OCI-LY1 (cell line): Measurements from ENCODE around the gene RHOT1.

Source experiments
- EZH2 ChIP-seq: fragments of 200-600 bp; sonication (generic), shearing (Covaris generic); IDR thresholded peaks from 2 replicates; pipeline ENCODE4 v1.8.0; 2017; ENCODE audit warnings: borderline replicate concordance, mixed run types, mild to moderate bottlenecking, antibody characterized with exemption, low read length, moderate library complexity, mixed read lengths
- TF ChIP-seq, protein P1 (sequence below): fragments of 200-600 bp; sonication (generic), shearing (Covaris generic); IDR thresholded peaks from 2 replicates; pipeline ENCODE4 v1.5.1; 2017; ENCODE audit warnings: mild to moderate bottlenecking, antibody characterized with exemption, low read length, moderate library complexity, mixed read lengths

DNA sequence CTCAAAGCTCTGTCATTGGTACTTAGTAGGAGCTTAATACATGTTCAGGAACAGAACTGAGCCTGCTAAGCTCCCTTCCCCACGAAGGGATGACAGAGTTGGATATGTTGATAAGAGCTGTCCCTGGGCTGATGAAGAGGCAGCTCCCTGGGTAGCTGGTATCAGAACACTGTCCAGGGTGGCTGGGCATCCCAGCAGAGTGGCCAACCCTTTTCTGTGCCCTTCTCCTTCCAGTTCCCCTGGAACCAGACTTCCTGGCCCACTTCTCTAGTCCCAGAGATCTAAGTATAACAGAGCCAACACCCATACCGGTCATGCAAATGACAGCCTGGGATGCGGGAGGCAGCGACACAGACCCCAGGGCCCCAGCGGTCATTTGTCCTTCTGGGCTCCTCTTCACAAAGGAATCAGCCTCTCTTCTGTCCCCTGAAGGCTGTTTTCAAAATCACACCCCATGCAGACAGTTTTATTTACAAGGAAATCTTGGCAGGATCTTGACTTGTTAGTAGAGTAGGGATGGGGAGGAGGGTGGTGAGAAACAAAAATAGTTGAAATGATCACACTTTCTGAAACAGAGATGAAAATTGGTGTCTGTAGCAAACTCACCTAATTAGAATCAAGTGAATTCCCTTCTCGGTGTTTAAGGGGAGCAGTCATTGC lies 122.0 kb downstream of the RHOT1 start:
- TF ChIP-seq, protein P1, sequence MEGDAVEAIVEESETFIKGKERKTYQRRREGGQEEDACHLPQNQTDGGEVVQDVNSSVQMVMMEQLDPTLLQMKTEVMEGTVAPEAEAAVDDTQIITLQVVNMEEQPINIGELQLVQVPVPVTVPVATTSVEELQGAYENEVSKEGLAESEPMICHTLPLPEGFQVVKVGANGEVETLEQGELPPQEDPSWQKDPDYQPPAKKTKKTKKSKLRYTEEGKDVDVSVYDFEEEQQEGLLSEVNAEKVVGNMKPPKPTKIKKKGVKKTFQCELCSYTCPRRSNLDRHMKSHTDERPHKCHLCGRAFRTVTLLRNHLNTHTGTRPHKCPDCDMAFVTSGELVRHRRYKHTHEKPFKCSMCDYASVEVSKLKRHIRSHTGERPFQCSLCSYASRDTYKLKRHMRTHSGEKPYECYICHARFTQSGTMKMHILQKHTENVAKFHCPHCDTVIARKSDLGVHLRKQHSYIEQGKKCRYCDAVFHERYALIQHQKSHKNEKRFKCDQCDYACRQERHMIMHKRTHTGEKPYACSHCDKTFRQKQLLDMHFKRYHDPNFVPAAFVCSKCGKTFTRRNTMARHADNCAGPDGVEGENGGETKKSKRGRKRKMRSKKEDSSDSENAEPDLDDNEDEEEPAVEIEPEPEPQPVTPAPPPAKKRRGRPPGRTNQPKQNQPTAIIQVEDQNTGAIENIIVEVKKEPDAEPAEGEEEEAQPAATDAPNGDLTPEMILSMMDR: no peak
- no peak for TF ChIP-seq EZH2
